ENCODE results near the gene ACER2. TPM values are rescaled to one million over a fixed set of nuclear protein-coding genes. Genes with fewer than 3 reads are reported as not detected.
A peak's percentile ranks its signal among the peaks of the same experiment; 100 is the strongest.
"Not testable (repeated sequence)": the region's sequence is repeated elsewhere in the genome, so short reads cannot be mapped to it uniquely, and the experiment has no call there.

ACER2 gene
- 10 to 100 TPM in 2 of 3 donors, 1 to 10 TPM in 1; 4.9 to 16.2 (median 10.9) TPM for polyA plus RNA-seq (ENCODE audit: insufficient read length in 3 of 3)

GRCh38 chr9:19408693-19409400 lies at the start of gene ACER2:
ACER2 (plus strand) TSS chr9:19409009; CDS start chr9:19409085, 76 bp downstream.
- peak; percentile 72 to 78 (median 77) for DNase-seq (ENCODE audit: low read depth in 3 of 3, low spot score in 2 of 3)

GRCh38 chr9:19369107-19369506 lies 39.7 kb upstream of the ACER2 start:
- no peak for DNase-seq (ENCODE audit: low read depth in 3 of 3, low spot score in 2 of 3)

GRCh38 chr9:19371942-19372341 lies 36.9 kb upstream of the ACER2 start:
- no peak for DNase-seq (ENCODE audit: low read depth in 3 of 3, low spot score in 2 of 3)

- DNase-seq (ENCODE audit: low read depth in 3 of 3, low spot score in 2 of 3) = no peak
Observed at GRCh38 chr9:19372567-19372966, 36.2 kb upstream of the ACER2 start.

GRCh38 chr9:19373527-19373926 lies 35.3 kb upstream of the ACER2 start:
- DNase-seq (ENCODE audit: low read depth in 3 of 3, low spot score in 2 of 3) = no peak

- no peak for DNase-seq (ENCODE audit: low read depth in 3 of 3, low spot score in 2 of 3)
Observed at GRCh38 chr9:19375538-19375937, 33.3 kb upstream of the ACER2 start.

- DNase-seq (ENCODE audit: low read depth in 3 of 3, low spot score in 2 of 3) = no peak
Observed at GRCh38 chr9:19376931-19377330, 31.9 kb upstream of the ACER2 start.

- DNase-seq (ENCODE audit: low read depth in 3 of 3, low spot score in 2 of 3) = no peak
Observed at GRCh38 chr9:19378164-19378563, 30.6 kb upstream of the ACER2 start.

- no peak for DNase-seq (ENCODE audit: low read depth in 3 of 3, low spot score in 2 of 3)
Observed at GRCh38 chr9:19378647-19379046, 30.2 kb upstream of the ACER2 start.

GRCh38 chr9:19379283-19379682 lies 29.5 kb upstream of the ACER2 start:
- no peak for DNase-seq (ENCODE audit: low read depth in 3 of 3, low spot score in 2 of 3)

- peak in 1 of 3 donors; percentile 23 for DNase-seq (ENCODE audit: low read depth in 3 of 3, low spot score in 2 of 3)
Observed at GRCh38 chr9:19379697-19380046, 29.1 kb upstream of the ACER2 start.

GRCh38 chr9:19380826-19381075 lies 28.1 kb upstream of the ACER2 start:
- DNase-seq (ENCODE audit: low read depth in 3 of 3, low spot score in 2 of 3) = no peak

- no peak for DNase-seq (ENCODE audit: low read depth in 3 of 3, low spot score in 2 of 3)
Observed at GRCh38 chr9:19381656-19382055, 27.2 kb upstream of the ACER2 start.

- not testable (repeated sequence) for DNase-seq (ENCODE audit: low read depth in 3 of 3, low spot score in 2 of 3)
Observed at GRCh38 chr9:19385212-19385611, 23.6 kb upstream of the ACER2 start.

GRCh38 chr9:19385786-19386501 lies 22.9 kb upstream of the ACER2 start:
- DNase-seq (ENCODE audit: low read depth in 3 of 3, low spot score in 2 of 3) = no peak

GRCh38 chr9:19386502-19387044 lies 22.2 kb upstream of the ACER2 start:
- no peak for DNase-seq (ENCODE audit: low read depth in 3 of 3, low spot score in 2 of 3)

- DNase-seq (ENCODE audit: low read depth in 3 of 3, low spot score in 2 of 3) = no peak
Observed at GRCh38 chr9:19387317-19387716, 21.5 kb upstream of the ACER2 start.

GRCh38 chr9:19389539-19389938 lies 19.3 kb upstream of the ACER2 start:
- DNase-seq (ENCODE audit: low read depth in 3 of 3, low spot score in 2 of 3) = not testable (repeated sequence)

- no peak for DNase-seq (ENCODE audit: low read depth in 3 of 3, low spot score in 2 of 3)
Observed at GRCh38 chr9:19397845-19398244, 11.0 kb upstream of the ACER2 start.

- DNase-seq (ENCODE audit: low read depth in 3 of 3, low spot score in 2 of 3) = not testable (repeated sequence)
Observed at GRCh38 chr9:19403231-19403630, 5.6 kb upstream of the ACER2 start.

GRCh38 chr9:19404283-19405075 lies 4.3 kb upstream of the ACER2 start:
- DNase-seq (ENCODE audit: low read depth in 3 of 3, low spot score in 2 of 3) = no peak
